Tongue (tissue), 2 donors: ENCODE measurements around the gene ABCC6. TPM values are rescaled to one million over a fixed set of nuclear protein-coding genes. Genes with fewer than 3 reads are reported as not detected.

ENCODE experiments used
- DNase-seq: peaks from one replicate; pipeline ENCODE4 v3.0.0-alpha.2; 2015
- total RNA-seq: library from RNA; depleted of rRNA; stranded (reverse); fragments of >200 nt; gene quantifications from one replicate; pipeline ENCODE4 v1.2.3, GENCODE V29; 2014

Gene ABCC6
- total RNA-seq, 1 donor from 2014 or later = 1.6 TPM

- no peak for DNase-seq
Measured at GRCh38 chr16:16140537-16140936, 82.8 kb downstream of the ABCC6 start.

DNA sequence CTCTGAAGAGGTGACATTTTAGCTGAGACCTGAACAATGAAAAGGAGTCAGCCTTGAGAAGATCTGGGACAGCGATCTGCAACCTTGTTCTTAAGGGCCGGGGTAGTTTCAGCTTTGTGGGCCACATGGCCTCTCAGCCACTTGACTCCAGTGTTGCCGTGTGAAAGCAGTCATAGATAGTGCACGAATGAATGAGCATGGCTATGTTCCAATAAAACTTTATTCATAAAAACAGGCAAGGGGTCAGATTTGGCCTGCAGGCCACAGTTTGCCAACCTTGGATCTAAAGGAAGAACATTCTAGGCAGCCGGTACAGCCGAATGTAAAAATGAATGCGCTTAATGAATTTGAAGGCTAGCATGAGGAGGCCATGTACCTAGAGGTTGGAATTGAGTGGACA, 83.5 kb downstream of the ABCC6 start:
- DNase-seq = no peak

DNA sequence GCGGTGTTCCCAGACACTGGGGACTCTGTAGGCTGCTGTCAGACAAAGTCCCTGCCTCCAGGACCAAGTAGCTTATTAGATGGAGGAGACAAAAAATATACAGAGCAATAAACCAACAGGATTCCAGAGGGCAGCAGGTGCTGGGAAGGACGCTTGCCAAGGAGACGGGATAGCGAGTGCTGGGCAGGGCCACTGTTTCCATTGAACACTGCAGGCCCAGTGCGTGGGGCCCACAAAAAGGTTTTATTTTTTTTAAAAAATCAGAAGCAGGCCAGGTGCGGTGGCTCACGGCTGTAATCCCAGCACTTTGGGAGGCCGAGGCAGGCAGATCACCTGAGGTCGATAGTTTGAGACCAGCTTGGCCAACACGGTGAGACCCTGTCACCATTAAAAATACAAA, 84.2 kb downstream of the ABCC6 start:
- no peak for DNase-seq

DNA sequence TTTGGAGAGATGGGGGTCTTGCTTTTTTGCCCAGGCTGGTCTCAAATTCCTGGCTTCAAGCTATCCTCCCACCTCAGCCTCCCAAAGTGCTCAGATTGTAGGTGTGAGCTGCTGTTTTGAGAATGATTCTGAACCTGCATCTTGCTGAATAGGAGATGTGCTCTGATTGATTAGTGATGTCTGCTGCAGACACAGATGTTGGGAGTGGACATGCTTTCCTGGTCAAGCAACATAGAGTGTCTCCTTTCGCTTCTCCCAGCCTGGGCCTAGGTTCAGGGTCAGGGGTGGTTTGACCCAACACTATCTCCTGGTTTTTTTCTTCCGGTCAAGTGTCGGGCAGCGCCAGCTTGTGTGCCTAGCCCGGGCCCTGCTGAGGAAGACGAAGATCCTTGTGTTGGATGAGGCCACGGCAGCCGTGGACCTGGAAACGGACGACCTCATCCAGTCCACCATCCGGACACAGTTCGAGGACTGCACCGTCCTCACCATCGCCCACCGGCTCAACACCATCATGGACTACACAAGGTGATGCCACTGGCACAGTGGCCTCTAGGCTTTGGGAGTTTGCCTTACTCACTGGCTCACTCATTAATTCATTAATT, 85.2 kb downstream of the ABCC6 start:
- DNase-seq = no peak

- DNase-seq = no peak
Measured at GRCh38 chr16:16137110-16137509, 86.2 kb downstream of the ABCC6 start.

GRCh38 chr16:16136588-16136987, 86.7 kb downstream of the ABCC6 start:
- DNase-seq = no peak

DNA sequence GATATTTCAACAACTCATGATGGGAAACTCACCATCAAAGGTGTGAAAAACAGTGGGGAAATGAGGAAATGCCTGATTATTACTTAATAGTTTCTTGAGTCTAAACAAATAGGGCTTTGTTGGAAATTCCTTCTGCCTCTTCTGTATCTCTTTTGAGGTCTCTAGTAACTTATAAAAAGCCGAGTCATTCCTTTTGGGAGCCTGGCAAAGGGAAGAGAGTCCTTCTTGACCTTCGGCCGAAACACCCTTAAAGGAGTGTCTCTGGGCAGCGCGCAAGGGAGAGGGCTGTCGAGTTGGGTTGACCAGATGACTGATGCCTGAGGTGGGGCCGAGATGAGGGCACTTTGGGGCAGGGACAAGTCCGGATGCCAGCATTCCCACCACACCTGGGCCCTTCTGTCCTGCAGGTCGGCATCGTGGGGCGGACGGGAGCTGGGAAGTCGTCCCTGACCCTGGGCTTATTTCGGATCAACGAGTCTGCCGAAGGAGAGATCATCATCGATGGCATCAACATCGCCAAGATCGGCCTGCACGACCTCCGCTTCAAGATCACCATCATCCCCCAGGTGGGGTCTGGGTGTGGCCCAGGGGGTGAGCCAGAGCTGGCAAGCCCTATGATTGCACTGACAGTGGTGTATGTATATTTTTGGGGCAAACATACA, 89.2 kb downstream of the ABCC6 start:
- DNase-seq = no peak

GRCh38 chr16:16131659-16132058, 91.6 kb downstream of the ABCC6 start:
- DNase-seq = no peak

GRCh38 chr16:16131204-16131603, 92.1 kb downstream of the ABCC6 start:
- DNase-seq = no peak

GRCh38 chr16:16127469-16128116, 95.7 kb downstream of the ABCC6 start:
- peak; percentile 75 for DNase-seq

- DNase-seq = no peak
Measured at GRCh38 chr16:16126896-16127295, 96.4 kb downstream of the ABCC6 start.

- DNase-seq = no peak
Measured at GRCh38 chr16:16124974-16125373, 98.3 kb downstream of the ABCC6 start.

DNA sequence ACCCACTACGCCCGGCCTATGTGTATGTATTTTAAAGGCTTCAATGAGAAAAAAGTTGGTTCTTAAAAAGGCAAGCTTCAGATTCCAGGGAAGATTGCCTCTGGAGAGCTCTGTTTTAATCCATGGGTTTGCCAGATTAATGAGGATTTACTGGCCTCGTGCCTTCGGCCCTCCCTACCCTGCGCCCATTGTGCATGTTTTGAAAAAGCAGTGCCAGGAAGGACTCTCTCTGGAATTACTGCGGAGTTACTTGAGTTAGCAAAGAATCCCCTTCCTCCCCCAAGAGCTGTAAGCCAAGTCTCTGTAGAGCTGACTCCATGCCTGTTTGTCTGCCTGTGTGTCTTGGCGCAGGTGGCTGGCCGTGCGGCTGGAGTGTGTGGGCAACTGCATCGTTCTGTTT, 98.9 kb downstream of the ABCC6 start:
- no peak for DNase-seq

DNA sequence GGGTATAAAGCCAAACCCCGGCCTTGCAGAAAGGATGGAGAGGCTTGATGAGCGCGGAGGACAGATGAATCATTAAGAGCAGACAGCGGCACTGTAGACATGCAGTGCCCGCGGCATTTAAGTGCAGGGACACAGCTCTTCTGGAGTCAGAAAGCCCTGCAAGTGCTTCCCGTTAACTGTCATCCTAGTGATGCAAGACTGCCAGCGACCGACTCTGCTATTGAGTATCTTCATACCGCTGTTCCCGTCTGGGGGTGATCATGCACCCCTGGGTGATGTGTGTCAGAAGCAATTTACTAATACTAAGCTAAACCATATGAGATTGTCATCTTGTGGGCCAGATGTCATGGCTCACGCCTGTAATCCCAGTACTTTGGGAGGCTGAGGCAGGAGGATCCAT, 101.0 kb downstream of the ABCC6 start:
- no peak for DNase-seq

DNA sequence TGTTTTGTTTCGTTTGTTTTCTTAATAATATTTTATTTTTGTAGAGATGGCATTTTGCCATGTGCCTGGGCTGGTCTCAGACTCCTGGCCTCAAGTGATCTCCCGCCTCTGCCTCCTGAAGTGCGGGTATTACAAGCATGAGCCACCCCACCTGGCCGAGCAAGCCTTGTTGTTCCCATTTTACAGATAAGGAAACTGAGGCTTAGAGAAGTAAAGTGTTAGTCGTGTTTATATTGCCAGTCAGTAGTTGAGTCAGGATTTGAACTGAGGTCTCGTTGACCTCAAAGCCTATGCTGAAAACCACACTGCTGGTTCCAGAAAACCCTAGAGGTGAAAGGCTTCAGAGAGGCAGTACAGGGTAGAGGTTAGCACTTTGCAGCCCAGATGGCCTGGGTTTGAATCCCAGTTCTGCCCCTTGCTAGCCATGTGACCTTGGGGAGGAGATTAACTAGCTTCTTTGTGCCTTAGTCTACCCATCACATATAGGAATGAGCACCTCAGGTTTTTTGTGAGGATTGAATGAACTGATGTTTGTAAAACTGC, 102.0 kb downstream of the ABCC6 start:
- DNase-seq = no peak

GRCh38 chr16:16120382-16121184, 102.7 kb downstream of the ABCC6 start:
- peak; percentile 56 for DNase-seq

- DNase-seq = no peak
Measured at GRCh38 chr16:16120044-16120381, 103.3 kb downstream of the ABCC6 start.

- no peak for DNase-seq
Measured at GRCh38 chr16:16118337-16118736, 105.0 kb downstream of the ABCC6 start.

DNA sequence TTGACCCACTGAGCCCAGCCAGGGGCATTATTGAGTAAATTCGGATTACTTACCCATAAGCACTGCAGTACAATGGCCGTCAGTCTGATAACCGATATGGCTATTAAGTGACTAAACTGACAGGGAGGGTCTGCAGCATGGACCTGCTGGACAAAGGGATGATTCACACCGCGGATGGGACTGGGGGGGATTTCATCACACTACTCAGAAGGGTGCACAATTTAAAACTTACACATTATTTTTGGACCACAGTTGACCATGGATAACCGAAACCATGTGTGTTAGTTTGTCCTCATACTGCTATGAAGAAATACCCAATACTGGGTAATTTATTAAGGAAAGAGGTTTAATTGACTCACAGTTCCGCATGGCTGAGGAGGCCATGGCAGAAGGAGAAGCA, 106.5 kb downstream of the ABCC6 start:
- no peak for DNase-seq

GRCh38 chr16:16113076-16113475, 110.2 kb downstream of the ABCC6 start:
- no peak for DNase-seq

GRCh38 chr16:16112450-16113053, 110.7 kb downstream of the ABCC6 start:
- DNase-seq = no peak

GRCh38 chr16:16111639-16112038, 111.7 kb downstream of the ABCC6 start:
- no peak for DNase-seq
